Measurements from ENCODE around the gene LZTS3.

DNA sequence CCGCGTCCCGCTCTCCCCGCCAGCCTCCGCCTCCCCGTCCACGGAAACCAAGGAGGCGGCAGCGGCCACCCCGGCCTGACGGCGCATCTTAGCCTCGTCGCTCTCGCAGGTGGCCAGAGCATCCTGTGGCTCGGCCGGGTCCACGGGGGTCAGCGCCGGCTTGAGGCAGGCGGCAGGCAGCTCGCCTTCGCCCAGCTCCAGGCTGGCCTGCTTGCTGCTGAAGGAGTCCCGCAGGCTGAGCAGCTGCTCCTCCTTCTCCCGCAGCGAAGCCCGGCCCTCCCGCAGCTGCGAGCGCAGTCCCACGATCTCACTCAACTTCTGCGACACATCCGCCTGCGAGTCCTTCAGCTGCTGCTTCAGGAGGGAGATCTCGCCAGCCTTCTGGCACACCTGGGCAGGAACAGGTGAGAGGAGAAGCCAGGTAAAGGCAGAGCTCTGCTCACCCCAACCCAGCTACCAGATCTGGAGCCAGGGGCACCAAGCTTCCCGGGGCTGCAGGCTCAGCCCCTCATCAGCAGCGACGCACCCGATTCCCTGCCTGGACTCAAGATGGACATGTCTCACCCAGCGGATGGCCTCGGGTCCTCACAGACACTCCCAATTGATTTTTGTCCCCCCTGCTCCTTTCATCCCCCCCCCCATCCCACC lies 8.5 kb downstream of the LZTS3 start:
- no peak for TF ChIP-seq POLR2AphosphoS5 (IDR thresholded peaks at IDR 0.05; ENCODE audit: low read depth)
- TF ChIP-seq, protein P1, sequence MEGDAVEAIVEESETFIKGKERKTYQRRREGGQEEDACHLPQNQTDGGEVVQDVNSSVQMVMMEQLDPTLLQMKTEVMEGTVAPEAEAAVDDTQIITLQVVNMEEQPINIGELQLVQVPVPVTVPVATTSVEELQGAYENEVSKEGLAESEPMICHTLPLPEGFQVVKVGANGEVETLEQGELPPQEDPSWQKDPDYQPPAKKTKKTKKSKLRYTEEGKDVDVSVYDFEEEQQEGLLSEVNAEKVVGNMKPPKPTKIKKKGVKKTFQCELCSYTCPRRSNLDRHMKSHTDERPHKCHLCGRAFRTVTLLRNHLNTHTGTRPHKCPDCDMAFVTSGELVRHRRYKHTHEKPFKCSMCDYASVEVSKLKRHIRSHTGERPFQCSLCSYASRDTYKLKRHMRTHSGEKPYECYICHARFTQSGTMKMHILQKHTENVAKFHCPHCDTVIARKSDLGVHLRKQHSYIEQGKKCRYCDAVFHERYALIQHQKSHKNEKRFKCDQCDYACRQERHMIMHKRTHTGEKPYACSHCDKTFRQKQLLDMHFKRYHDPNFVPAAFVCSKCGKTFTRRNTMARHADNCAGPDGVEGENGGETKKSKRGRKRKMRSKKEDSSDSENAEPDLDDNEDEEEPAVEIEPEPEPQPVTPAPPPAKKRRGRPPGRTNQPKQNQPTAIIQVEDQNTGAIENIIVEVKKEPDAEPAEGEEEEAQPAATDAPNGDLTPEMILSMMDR (IDR thresholded peaks at IDR 0.05; ENCODE audit: insufficient read depth, low read length), result no peak
